Right lobe of liver (tissue), 6 donors: ENCODE data around the gene DEF6. TPM values are rescaled to one million over a fixed set of nuclear protein-coding genes. Genes with fewer than 3 reads are reported as not detected.
"Not testable (repeated sequence)": the region's sequence is repeated elsewhere in the genome, so short reads cannot be mapped to it uniquely, and the experiment has no call there.

ENCODE experiments used
- ATAC-seq, 4 donors: fragments of 200-7000 bp; cut with Tn5 transposase; one replicate each; pipeline ENCODE4 v1.9.1; 2020; ENCODE audit warnings: mild to moderate bottlenecking in 4 of 4, moderate library complexity in 4 of 4
- DNase-seq, 3 donors: peaks; one replicate each; pipeline ENCODE4 v3.0.0-alpha.2; 2020
- H3K27ac ChIP-seq, 3 donors: fragments of 200-600 bp; one replicate each; pipeline ENCODE4 v1.8.0; 2022
- H3K27me3 ChIP-seq, 2 donors: fragments of 200-600 bp; one replicate each; pipeline ENCODE4 v1.8.0; 2022
- H3K36me3 ChIP-seq, 4 donors: fragments of 200-600 bp; sonication (generic) in 1 of 4; one replicate each; pipeline versions ENCODE4 v1.5.1 to v1.8.0; 2017 to 2022; ENCODE audit warnings: control low read depth in 1 of 4
- H3K4me1 ChIP-seq, 4 donors: fragments of 200-600 bp; sonication (generic) in 1 of 4; one replicate each; pipeline versions ENCODE4 v1.5.1 to v1.8.0; 2017 to 2022; ENCODE audit warnings: control low read depth in 1 of 4
- H3K4me3 ChIP-seq, 3 donors: fragments of 200-600 bp; one replicate each; pipeline ENCODE4 v1.8.0; 2022
- H3K9me3 ChIP-seq, 4 donors: fragments of 200-600 bp; sonication (generic) in 1 of 4; one replicate each; pipeline versions ENCODE4 v1.5.1 to v1.8.0; 2017 to 2022; ENCODE audit warnings: control low read depth in 1 of 4
- CTCF ChIP-seq, 4 donors: fragments of 200-600 bp in 3 of 4; fragments of 450-650 bp in 1 of 4; IDR thresholded peaks; one replicate each; pipeline versions ENCODE4 v1.5.1 to v1.8.0; 2016 to 2022; ENCODE audit warnings: antibody characterized with exemption in 4 of 4, mild to moderate bottlenecking in 2 of 4
- POLR2A ChIP-seq: fragments of 450-650 bp; IDR thresholded peaks from one replicate; pipeline ENCODE4 v1.6.1; 2017; ENCODE audit warnings: antibody characterized with exemption, mild to moderate bottlenecking
- WGBS: methylation state at CpG from one replicate; pipeline ENCODE4 v1.1.6; 2018; ENCODE audit warnings: low coverage, low lambda C conversion rate; ENCODE audit not compliant: insufficient coverage; ENCODE audit errors: missing lambda C conversion rate; 5-methylcytosine and 5-hydroxymethylcytosine counted together
- intact Hi-C, 2 donors: fragments of 100-400 bp; cut with DNase I; formaldehyde crosslinking; loops; one replicate each; pipeline versions ENCODE4 v1.11.2 to v1.14.1; 2022
- total RNA-seq, 6 experiments: library from RNA; depleted of rRNA in 2 of 6; stranded (reverse); fragments of >200 nt in 2 of 6; fragmentation: NEBNext Ultra II Directional in 3 of 6; extraction: Animal tissue kit (Norgen Biotek cat#: 25700) in 3 of 6; gene quantifications; one replicate each; pipeline versions ENCODE4 v1.1.0 to v1.2.4, GENCODE V29; 2016 to 2023
- donor health status: DM: no; HTN: yes; CAD: no.
- donor health status: DM: no; HTN: no; CAD: no.
- donor health status: DM: no; HTN: no; CAD: no.
- donor health status: DM: no; HTN: yes; CAD: no.
- donor health status: DM: no; HTN: yes; CAD: no.

DEF6 gene
- total RNA-seq, 6 experiments from 2014 or later, result 1.1 to 3.6 (median 1.5) TPM

GRCh38 chr6:35299674-35300073 is 2.1 kb downstream of the DEF6 start:
- Histone ChIP-seq H3K36me3 (peaks cover 0 to 10% (median 0%) of the 10 kb centered on the region in 4 donors), H3K4me3 (no peak overlapping the region), H3K4me1 (no peaks in the 10 kb centered on the region), H3K27me3 (no peaks in the 10 kb centered on the region), H3K9me3 (no peaks in the 10 kb centered on the region), H3K27ac (peak overlapping the region in 2 of 3 donors; percentile 24 to 38)
- peak in 2 of 4 donors; percentile 20 to 34 for ATAC-seq
- intact Hi-C loops, result no loop called here
- TF ChIP-seq CTCF (IDR thresholded peaks at IDR 0.05) (no peak), POLR2A (no peak)
- no peak for DNase-seq
- WGBS, result 62% methylated on average over 4 of the region's 4 CpGs

GRCh38 chr6:35300848-35301247 is 3.2 kb downstream of the DEF6 start:
- Histone ChIP-seq H3K9me3 (no peaks in the 10 kb centered on the region), H3K4me3 (no peak overlapping the region), H3K27me3 (no peaks in the 10 kb centered on the region), H3K27ac (peak overlapping the region in 1 of 3 donors; percentile 24), H3K4me1 (no peaks in the 10 kb centered on the region), H3K36me3 (no peaks in the 10 kb centered on the region)
- ATAC-seq (no peak), DNase-seq (no peak)
- intact Hi-C loops, result no loop called here
- no peak for TF ChIP-seq POLR2A
- TF ChIP-seq CTCF (IDR thresholded peaks at IDR 0.05), result no peak

GRCh38 chr6:35302604-35303241 is 5.1 kb downstream of the DEF6 start:
- Histone ChIP-seq H3K9me3 (no peaks in the 10 kb centered on the region), H3K27ac (peak overlapping the region in 1 of 3 donors; percentile 41), H3K4me1 (no peaks in the 10 kb centered on the region), H3K4me3 (no peak overlapping the region), H3K27me3 (no peaks in the 10 kb centered on the region), H3K36me3 (no peaks in the 10 kb centered on the region)
- peak; percentile 70 to 79 (median 74) for ATAC-seq
- peak in 1 of 3 donors; percentile 60 for DNase-seq
- TF ChIP-seq POLR2A (peak; percentile 22), CTCF (IDR thresholded peaks at IDR 0.05) (no peak)
- intact Hi-C loops, result no loop called here
- 40% methylated on average over 6 of the region's 6 CpGs for WGBS

DNA sequence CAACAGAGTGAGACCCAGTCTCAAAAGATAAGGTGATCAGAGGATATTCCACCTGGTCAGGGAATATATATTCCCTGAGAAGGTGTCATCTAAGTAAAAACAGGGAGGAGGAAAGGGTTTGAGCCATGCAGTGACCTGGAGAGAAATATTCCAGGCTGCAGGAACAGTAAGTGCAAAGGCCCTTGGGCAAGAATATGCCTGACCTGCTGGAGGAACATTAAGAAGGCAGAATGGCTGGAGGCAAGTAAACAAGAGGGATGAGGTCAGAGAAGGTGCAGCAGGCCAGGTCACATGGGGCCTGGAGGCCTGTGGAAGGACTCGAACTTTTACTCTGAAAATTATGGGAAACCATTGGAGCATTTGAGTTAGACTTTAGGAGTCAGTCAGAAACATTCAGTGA is 6.7 kb downstream of the DEF6 start:
- no peaks in the 10 kb centered on the region for H3K9me3 ChIP-seq
- H3K27ac ChIP-seq, result no peak overlapping the region
- H3K4me1 ChIP-seq, result no peaks in the 10 kb centered on the region
- WGBS, result 90% methylated on average over 1 of the region's 1 CpG
- ATAC-seq (no peak), DNase-seq (no peak)
- TF ChIP-seq POLR2A (no peak), CTCF (IDR thresholded peaks at IDR 0.05) (no peak)
- no peak overlapping the region for H3K4me3 ChIP-seq
- no peaks in the 10 kb centered on the region for H3K36me3 ChIP-seq
- intact Hi-C loops, result no loop called here
- H3K27me3 ChIP-seq, result no peaks in the 10 kb centered on the region

DNA sequence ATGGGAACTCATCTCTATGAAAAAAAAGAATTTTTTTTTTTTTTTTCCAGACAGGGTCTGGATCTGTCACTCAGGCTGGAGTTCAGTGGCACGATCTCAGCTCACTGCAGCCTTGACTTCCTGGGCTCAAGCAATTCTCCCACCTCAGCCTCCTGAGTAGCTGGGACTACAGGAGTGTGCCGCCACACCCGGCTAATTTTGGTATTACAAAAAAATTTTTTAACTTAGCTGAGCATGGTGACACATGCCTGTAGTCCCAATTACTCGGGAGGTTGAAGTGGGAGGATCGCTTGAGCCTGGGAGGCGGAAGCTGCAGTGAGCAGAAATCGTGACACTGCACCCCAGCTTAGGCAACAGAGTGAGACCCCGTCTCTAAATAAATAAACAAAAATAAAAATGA is 7.5 kb downstream of the DEF6 start:
- H3K27ac ChIP-seq, result no peak overlapping the region
- intact Hi-C loops, result no loop called here
- whole genome bisulfite sequencing, result 85% methylated on average over 7 of the region's 8 CpGs

GRCh38 chr6:35307138-35307537 is 9.5 kb downstream of the DEF6 start:
- H3K27me3 ChIP-seq, H3K4me1 ChIP-seq, H3K27ac ChIP-seq, H3K9me3 ChIP-seq, H3K36me3 ChIP-seq, intact Hi-C loops, H3K4me3 ChIP-seq, ATAC-seq: not testable (repeated sequence)
- peak in 1 of 3 donors; percentile 27 for DNase-seq
- WGBS, result 83% methylated on average over 15 of the region's 15 CpGs

More for the DNA sequence above, 7.5 kb downstream of the DEF6 start:
- no peaks in the 10 kb centered on the region for H3K36me3 ChIP-seq
- ATAC-seq, result no peak
- peak in 1 of 3 donors; percentile 14 for DNase-seq
- no peaks in the 10 kb centered on the region for H3K4me1 ChIP-seq
- no peaks in the 10 kb centered on the region for H3K27me3 ChIP-seq
- TF ChIP-seq CTCF (IDR thresholded peaks at IDR 0.05) (no peak), POLR2A (no peak)
- no peaks in the 10 kb centered on the region for H3K9me3 ChIP-seq
- no peak overlapping the region for H3K4me3 ChIP-seq

DNA sequence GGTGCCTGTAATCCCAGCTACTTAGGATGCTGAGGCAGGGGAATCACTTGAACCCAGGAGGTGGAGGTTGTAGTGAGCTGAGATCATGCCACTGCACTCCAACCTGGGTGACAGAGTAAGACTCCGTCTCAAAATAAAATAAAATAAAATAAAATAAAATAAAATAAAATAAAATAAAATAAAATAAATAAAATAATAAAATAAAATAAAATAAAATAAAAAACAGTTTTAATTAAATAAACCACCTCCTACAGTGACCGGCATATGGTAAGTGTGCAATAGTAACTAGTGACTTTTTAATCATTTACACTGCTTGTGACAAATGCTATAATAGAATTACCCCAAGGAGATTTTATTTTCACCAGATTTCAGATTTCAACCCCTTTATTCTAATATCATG is 10.9 kb downstream of the DEF6 start:
- H3K4me1 ChIP-seq, ATAC-seq, H3K9me3 ChIP-seq, H3K27me3 ChIP-seq, DNase-seq, H3K4me3 ChIP-seq, H3K36me3 ChIP-seq, H3K27ac ChIP-seq, intact Hi-C loops: not testable (repeated sequence)
- 97% methylated on average over 2 of the region's 2 CpGs for WGBS
